Mononuclear cell (primary cell): ENCODE results near the gene COL15A1. TPM values are rescaled to one million over a fixed set of nuclear protein-coding genes. Genes with fewer than 3 reads are reported as not detected.

Experiments used
- H3K27me3 ChIP-seq: 2 replicates; pipeline ENCODE4 v1.6.0; 2011; ENCODE audit warnings: low read length, control low read depth; ENCODE audit not compliant: insufficient read depth
- H3K4me1 ChIP-seq: 2 replicates; pipeline ENCODE4 v1.5.1; 2011; ENCODE audit warnings: mild to moderate bottlenecking, low read length, control low read depth; ENCODE audit not compliant: insufficient read depth
- H3K4me3 ChIP-seq: 2 replicates; pipeline ENCODE4 v1.5.1; 2011; ENCODE audit warnings: mild to moderate bottlenecking, low read length, moderate library complexity
- H3K9me3 ChIP-seq: 2 replicates; pipeline ENCODE4 v1.5.1; 2011; ENCODE audit warnings: low read depth, mild to moderate bottlenecking, control low read depth, low read length
- total RNA-seq: library from RNA; depleted of rRNA; stranded (reverse); fragments of >200 nt; gene quantifications from one replicate; pipeline ENCODE4 v1.2.3, GENCODE V29; 2012

The COL15A1 gene
- total RNA-seq, 1 donor: not detected

DNA sequence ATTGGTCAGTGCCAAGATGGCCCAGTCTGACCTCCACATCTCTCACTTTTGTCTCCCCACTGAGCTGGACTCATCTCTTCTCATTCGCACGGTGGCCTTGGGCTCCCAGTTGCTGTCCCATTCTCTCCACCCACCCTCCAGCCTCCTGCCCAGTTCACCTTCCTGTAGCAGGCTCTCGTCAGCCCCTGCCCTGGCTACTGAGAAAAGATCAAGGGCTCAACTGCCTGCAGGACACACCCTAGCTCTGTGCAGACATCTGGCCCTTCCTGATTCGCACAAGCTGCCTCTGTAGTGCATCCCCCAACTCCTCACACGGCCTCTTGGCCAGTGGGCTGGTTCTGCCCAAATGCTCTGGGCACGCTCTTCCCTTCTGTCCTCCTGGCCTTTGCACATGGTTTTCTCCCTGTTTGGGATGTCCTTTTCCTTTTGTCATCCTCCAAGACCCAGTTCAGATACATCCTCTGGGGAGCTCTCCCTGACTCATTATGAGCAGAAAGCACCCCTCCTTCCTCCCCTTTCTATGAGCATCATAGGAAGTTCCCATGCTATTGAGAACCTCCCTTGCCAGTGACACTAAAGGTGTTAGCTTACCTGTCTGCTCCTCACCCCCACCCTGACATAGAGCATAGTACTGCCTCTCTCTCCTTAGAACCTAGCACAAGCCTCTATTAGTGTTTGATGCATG is 82.7 kb downstream of the COL15A1 start:
- peaks cover 7% of the 10 kb centered on the region for H3K4me1 ChIP-seq
- no peak overlapping the region for H3K4me3 ChIP-seq
- H3K9me3 ChIP-seq: no peaks in the 10 kb centered on the region
- no peaks in the 10 kb centered on the region for H3K27me3 ChIP-seq

DNA sequence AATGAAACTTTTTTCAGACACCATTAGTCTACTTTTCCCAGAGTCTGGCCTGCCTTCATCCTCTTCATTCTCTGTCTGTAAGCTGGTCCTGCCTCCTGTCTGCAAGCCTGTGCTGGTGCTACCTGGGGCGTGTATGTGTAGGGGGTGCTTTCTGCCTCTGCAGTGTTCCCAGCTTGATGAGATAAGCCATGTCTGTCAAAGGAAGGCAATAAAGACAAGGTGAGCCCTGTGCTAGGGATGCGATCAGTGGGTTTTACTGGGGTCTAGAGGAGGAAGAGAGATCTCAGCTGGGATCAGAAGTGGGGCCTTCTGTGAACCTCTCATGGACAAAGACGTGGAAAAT is 83.2 kb downstream of the COL15A1 start:
- Histone ChIP-seq H3K9me3 (no peaks in the 10 kb centered on the region), H3K27me3 (no peaks in the 10 kb centered on the region), H3K4me3 (no peak overlapping the region), H3K4me1 (peaks cover 7% of the 10 kb centered on the region)

DNA sequence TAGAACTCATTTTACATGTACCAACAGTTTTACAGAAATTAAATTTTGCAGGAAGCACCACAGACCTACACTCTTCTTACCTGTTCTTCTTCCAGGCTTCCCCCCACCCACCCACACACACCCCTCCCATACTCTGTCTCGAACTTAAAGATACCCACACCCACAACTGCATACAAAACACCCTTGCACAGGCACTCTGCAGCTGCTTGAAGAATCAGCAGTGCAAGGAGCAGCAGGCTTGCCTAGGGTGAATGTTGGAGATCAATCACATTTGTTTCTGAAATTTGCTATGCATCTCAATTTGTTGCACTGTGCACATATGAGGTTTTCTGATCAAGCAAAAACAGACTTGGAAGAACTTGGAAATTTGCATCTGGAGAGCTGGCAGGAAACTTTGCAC is 83.7 kb downstream of the COL15A1 start:
- H3K4me1 ChIP-seq: peaks cover 7% of the 10 kb centered on the region
- no peaks in the 10 kb centered on the region for H3K9me3 ChIP-seq
- no peaks in the 10 kb centered on the region for H3K27me3 ChIP-seq
- H3K4me3 ChIP-seq: no peak overlapping the region

DNA sequence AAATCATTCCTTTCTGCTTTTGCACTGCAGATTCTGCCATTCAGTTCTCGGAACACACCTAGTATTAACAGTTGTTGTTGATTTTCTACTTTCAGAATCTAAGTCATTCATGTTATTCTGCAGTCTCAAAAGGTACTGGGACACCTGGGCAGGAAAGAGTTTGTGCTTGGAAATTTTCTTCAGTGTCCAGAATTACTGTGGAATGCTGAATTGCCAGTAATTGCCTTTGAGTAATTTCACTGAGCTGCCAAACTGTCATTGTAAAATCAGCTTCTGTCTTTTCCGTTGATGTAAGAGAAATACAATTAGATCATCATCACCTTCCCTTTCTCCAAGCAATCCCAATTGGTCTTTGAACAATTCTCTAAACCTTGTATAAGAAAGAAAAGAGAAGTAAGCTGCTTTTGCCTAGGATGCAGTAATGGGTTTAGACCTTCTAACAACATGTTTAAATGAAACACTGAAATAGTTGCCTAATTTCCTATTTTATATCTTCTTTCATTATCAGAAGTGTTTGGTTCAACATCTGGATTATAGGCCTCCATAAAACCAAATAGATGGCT is 85.5 kb downstream of the COL15A1 start:
- Histone ChIP-seq H3K4me1 (peaks cover 11% of the 10 kb centered on the region), H3K27me3 (no peaks in the 10 kb centered on the region), H3K9me3 (no peaks in the 10 kb centered on the region), H3K4me3 (no peak overlapping the region)

DNA sequence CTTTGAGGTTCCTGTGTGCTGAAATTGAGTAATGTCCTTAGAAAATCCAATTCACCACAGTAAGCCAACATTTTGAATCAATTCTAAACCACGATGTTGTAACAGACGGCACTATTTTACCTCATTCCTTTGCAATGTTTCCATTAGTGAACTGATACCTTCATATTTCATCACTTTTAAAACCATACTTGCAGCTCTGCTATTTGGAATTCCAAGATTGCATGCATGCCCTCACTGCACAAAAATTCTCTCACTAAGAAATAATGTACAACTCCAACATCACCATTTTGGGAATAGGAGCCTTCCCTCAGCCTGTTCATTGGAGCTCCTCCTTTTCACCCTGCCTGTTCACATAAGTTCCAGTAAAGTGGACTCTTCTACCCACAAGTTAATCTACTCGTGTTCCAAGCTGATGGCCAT is 86.4 kb downstream of the COL15A1 start:
- Histone ChIP-seq H3K4me3 (no peak overlapping the region), H3K4me1 (peaks cover 11% of the 10 kb centered on the region), H3K9me3 (no peaks in the 10 kb centered on the region), H3K27me3 (peaks cover 5% of the 10 kb centered on the region)

DNA sequence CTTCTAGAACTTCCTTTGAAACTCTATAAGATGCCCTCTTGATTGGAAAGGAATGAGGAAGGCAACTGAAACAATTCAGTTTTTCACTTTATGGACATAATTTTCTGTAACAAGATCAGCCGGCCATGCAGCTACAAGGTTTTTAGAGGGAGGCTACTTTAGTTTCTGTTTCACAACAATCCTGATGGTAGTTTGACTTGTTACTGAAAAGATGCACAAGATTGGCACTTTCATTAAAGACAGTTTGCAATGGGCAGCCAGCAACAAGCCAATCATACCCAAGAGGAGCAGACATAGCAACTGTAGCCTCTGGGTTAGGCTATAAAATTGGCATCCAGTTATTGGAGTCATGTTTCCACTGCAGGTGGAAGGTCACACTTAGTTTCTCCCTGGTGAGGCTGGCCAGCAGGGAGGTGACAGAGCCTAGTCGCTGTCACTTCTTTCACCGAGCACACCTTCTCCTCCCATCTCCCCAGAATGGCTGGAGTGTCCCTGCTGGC is 87.0 kb downstream of the COL15A1 start:
- Histone ChIP-seq H3K4me3 (no peak overlapping the region), H3K9me3 (no peaks in the 10 kb centered on the region), H3K27me3 (peaks cover 8% of the 10 kb centered on the region), H3K4me1 (peaks cover 11% of the 10 kb centered on the region)

DNA sequence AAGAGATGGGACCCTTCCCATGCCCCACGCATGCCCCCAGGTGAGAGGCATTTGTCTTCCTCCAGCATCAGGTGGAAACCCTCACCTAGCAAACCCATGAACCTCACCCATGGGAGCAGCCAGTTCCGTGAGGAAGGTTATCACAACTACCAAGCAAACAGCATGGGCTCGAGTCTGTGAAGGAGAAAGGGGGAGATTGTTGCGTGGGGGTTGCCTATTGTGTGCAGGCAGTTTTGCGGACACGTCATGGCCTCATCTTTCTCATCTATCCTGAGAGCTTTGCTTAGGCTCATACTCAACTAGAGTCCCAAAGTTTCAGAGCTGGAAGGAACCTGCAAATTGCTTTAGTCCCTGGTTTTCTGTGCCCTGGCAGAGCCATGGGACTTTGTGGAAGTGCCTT is 87.6 kb downstream of the COL15A1 start:
- peaks cover 8% of the 10 kb centered on the region for H3K27me3 ChIP-seq
- no peaks in the 10 kb centered on the region for H3K9me3 ChIP-seq
- H3K4me1 ChIP-seq: peaks cover 11% of the 10 kb centered on the region
- H3K4me3 ChIP-seq: no peak overlapping the region

DNA sequence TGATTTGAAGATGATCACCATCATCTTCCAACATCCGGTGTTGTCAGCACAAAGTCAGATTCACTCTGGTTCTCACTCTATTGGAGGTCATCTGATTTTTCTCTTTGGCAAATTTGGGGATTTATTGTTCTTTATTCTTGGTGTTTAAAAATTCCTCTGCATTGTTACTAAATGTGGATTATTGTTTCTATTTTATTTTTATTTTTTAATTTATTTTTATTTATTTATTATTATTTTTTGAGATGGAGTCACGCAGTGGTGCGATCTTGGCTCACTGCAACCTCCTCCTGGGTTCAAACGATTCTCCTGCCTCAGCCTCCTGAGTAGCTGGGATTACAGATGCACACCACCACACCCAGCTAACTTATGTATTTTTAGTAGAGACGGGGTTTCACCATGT is 88.3 kb downstream of the COL15A1 start:
- peaks cover 8% of the 10 kb centered on the region for H3K27me3 ChIP-seq
- no peaks in the 10 kb centered on the region for H3K9me3 ChIP-seq
- H3K4me1 ChIP-seq: peaks cover 11% of the 10 kb centered on the region
- no peak overlapping the region for H3K4me3 ChIP-seq

DNA sequence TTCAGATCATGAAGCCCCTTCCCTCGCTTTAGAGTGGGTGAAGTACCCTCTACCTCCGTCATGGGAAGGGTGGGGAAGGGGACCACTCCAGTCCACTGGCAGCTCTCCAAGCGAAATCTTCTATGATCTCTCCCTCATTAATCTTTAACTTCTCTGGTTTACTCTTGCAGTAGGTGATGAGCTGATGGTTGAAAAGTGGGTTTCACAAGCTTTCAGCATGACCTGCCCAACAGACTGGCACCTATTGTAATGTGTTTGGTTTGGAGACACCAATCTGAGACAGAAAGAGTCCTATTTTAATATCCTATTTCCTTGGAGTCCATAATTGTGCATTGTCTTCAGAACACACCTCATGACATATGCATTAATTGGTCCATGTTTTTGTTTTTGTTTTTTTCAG is 90.4 kb downstream of the COL15A1 start:
- H3K4me1 ChIP-seq: peaks cover 14% of the 10 kb centered on the region
- no peaks in the 10 kb centered on the region for H3K9me3 ChIP-seq
- peaks cover 15% of the 10 kb centered on the region for H3K27me3 ChIP-seq
- H3K4me3 ChIP-seq: no peak overlapping the region

DNA sequence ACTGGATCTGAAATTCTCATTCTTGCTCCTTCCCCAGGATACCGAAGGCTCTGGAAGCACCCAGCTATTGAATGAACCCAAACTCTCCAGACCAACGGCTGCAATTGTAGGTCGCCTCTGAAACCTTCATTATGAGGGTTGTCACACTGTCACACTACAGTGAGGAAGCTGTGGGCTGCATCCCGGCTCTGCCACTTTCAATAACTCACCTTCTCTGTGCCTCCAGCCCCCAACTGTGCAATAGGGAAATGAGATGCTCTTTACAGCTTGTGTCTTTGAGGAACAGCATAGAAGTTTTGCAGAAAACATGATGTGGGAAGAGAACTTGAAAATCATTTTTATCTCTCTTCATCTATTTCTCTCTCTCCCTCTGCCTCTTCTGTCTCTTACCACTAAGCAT is 91.6 kb downstream of the COL15A1 start:
- no peaks in the 10 kb centered on the region for H3K9me3 ChIP-seq

DNA sequence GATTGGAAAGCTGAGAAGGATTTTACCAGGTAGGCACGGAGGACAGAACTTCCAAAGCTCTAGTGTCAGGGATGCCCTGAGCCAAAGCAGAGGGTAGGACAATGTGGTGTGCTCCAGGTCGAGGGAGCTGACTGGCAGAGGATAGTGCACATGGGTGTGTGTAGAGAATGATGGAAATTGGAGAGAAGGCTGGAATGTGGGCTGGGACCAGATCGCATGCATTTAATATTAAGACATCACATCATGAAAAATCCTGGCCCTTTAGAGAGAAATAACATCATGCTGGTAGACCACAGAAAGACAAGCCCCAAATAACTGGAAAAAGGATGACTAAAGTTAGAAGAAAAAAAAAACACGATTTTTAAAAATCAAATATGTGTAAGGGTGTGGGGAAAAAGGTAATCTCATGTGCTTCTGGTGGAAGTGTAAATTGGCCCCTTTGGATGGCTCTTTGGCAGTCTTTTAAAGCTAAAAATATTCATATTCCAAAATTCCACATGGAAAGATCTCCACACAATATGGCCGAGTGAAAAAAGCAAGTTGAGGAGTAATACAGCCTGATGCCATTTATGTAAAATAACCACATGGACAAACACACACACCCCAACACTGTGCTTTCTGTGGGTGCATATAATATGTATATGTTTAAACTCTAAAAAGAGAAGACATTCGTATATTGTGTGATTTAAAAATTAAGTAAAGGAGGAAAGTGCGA is 94.2 kb downstream of the COL15A1 start:
- peaks cover 15% of the 10 kb centered on the region for H3K27me3 ChIP-seq
- no peaks in the 10 kb centered on the region for H3K9me3 ChIP-seq
- H3K4me3 ChIP-seq: no peak overlapping the region
- H3K4me1 ChIP-seq: peaks cover 43% of the 10 kb centered on the region

More for the DNA sequence above, 91.6 kb downstream of the COL15A1 start:
- H3K4me3 ChIP-seq: no peak overlapping the region
- peaks cover 22% of the 10 kb centered on the region for H3K4me1 ChIP-seq
- H3K27me3 ChIP-seq: peaks cover 15% of the 10 kb centered on the region

DNA sequence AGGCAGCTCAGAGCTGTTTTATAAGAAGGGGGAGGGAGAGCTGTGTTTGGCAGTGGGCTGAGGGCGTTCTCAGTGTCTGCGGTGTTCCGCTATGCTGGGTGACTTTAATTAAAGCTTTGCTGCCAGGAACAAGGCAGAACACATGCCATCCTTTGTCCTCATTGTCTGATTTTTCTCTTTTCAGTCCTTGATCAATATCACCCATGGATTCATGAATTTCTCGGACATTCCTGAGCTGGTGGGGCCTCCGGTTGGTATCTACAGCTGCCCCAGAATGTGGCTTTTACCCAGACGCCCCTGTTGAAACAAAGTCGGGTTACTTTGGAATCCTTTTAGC is 94.7 kb downstream of the COL15A1 start:
- Histone ChIP-seq H3K4me3 (no peak overlapping the region), H3K4me1 (peaks cover 42% of the 10 kb centered on the region), H3K9me3 (no peaks in the 10 kb centered on the region), H3K27me3 (peaks cover 18% of the 10 kb centered on the region)

DNA sequence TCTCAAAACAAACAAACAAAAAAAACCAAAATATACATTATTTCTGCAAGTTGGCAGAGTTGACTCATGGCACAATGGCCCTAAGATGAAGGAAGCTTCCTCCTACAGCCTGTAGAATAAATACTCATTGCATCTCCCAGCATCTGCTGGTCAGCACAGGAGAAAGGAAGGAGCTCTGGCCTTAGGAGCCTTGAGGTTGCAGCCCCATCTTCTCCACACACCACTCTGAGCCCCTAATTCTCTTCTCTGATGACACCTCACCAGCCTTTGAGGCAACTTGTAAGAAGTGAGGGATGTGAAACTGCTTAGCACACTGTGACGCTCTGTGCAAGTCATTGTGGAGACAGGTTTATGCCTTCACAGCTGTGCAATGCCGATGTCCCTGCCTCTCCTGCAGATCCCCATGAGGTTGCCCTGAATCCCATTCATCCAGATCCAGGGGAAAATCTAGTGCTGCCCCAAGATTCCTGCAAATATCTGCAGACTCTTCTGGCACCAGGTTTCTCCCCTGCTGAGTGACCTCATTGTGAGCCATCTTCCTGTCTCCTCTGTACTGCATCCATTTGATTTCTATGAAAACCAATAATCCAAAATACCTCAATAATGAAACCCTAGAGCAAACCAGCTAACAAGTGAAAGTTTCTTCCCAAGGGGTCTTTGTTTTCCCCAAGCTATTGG is 95.9 kb downstream of the COL15A1 start:
- Histone ChIP-seq H3K4me3 (no peak overlapping the region), H3K4me1 (peaks cover 39% of the 10 kb centered on the region), H3K9me3 (no peaks in the 10 kb centered on the region), H3K27me3 (peaks cover 27% of the 10 kb centered on the region)

DNA sequence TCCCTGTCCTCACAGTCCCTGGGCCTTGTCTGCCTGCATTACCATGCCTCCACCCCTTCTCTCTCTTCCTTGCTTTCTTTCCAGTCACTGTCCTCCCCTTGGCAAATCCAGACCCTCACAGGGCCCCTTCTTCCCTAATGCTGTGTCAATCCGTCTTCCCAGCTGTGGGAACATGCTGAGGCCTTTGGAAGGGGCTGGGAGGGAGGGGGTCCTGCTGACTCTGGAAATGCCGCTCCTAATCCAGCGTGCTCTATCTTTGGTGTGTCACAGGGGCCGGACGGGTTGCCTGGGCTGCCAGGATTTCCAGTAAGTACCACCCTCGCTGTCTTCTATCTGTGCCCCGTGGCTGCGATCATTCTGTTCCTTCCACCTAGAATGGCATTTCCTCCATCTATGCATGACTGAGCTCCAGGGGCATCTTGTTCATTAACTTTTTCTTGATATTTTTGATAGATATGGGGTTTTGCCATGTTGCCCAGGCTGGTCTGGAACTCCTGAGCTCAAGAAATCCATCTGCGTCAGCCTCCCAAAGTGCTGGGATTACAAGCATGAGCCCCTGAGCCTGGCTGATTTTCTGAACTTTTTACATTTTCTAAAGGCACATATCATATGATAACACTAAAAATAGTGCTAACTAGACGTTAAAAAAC is 96.7 kb downstream of the COL15A1 start:
- Histone ChIP-seq H3K9me3 (no peaks in the 10 kb centered on the region), H3K4me3 (no peak overlapping the region), H3K4me1 (peaks cover 39% of the 10 kb centered on the region), H3K27me3 (peaks cover 27% of the 10 kb centered on the region)
